GM21528 (cell line): Measurements from ENCODE around the gene LACRT.
A peak's percentile ranks its signal among the peaks of the same experiment; 100 is the strongest.

Experiments
- ATAC-seq: cut with Tn5 transposase; IDR thresholded peaks from one replicate; pipeline ENCODE4 v1.9.1; 2021; ENCODE audit warnings: mild to moderate bottlenecking, moderate library complexity; ENCODE audit not compliant: unreplicated experiment, low FRiP score

LACRT gene

DNA sequence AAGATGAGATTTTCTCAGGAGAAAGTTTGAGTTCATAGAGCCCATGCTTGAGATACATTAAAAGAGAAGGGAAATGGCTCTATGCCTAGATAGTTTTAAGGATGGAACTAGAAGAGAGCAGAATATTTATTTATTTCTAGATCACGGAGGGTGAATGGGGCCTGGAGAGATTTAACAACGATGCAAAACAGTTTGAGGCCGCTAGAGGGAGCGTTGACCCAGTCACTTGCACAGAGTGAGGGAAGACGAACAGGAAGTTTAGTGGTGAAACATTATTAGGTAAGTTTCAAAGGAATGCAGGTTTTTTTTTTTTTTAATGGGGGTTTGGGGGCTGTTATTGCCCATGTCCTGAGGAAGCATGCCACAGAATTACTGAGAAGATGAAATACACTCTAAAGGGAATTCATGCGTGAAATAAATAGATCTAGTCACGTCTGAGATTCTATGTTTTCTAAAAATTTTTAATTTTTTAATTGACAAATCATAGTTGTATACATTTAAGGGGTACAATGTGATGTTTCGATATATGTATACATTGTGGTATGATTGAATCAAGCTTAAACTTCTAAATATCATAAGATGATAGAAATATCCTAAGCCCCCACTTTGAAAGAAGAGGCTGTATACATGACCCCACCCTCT, 31.4 kb downstream of the LACRT start:
- peak; percentile 91 for ATAC-seq

DNA sequence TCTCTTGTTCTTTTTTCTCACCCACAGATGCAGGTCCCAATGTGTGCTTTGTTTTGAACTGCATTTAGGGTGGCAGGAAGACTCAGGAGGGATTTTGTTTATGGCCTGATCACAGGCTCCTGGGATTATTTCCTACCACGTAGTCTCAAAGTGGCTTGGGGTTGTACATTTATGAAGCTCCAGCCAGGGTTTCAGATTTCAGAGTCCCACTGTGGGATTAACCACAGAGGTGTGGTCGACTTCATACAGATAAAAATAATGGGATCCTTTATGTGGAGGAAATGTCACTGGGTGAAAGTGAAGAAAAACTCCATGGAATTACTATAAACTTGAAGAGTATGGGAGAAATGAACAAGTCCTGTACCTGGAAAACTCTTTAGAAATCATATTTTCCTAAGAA, 32.0 kb downstream of the LACRT start:
- ATAC-seq: no peak

DNA sequence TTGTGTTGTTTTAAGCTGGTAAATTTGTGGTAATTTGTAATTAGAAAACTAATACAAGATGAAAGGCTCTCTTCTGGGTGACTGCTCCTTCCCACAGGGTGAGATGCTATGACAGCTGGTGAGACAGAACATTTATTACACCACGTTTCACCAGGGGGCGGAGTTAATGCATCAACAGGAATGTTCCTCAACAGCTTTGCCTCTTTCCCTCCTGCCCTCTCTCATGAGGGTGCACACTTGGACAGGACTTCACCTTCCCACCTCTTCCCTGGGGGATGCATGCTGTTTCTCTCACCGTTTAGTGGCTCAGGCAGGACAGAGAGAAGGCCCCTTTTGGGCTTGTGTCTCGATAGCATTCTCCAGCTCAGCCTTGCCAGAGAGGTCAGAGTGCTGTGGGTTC, 32.9 kb downstream of the LACRT start:
- no peak for ATAC-seq

DNA sequence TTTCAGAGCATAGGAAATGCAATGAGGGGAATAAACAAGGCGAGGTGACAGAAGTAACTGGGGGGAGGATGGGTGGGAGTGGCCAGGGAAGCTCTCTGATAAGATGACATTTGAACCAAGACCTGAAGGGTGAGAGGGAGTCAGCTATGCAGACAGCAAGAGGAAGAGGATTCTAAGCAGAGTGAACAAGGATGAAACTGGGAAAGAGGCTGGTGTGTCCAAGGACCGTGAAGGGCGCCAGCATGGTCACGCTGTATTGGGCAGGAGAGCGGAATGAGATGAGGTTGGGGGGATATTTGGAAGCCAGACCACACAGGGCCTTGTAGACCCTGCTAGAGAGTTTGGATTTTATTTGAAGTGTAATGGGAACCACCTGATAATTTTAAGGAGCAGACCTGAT, 35.7 kb downstream of the LACRT start:
- no peak for ATAC-seq

DNA sequence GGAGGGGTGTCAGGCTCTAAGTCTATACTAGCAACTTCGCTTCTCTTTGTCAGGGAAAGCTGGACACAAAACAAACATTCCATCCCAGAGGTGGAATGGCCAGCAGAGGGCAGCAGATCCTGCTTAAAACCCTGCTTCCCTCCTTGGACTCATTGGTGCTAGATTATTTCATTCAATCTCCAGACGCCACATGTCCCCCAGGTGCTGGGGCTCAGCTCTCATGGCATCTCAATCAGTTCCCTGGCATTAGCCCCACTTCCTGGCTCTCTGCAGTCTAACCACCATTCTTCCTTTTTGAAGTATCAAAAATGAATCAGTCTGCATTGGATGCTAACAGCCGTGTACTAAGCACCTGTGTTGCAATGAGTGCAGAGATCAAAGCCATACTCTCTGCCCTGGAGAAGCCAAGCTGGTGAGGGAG, 38.2 kb downstream of the LACRT start:
- ATAC-seq: no peak

DNA sequence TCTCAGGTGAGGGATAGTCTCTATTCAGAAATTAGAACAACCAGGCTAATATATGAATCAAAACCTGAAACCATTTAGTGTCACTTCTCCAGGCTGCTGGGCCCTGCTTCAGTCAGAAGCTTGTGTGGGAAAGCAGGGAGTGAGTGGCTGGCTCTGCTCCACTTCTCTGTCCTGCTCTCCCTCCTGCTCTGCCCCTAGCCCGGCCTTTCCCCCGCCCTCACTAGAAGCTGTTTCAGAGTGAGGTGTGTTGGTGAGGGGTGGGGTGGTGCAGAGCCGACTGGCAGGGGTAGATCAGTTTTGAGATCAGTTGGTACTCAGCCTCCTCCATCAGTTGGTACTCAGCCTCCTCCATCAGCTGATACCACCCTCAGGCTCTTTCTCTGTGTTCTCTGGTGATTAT, 39.2 kb downstream of the LACRT start:
- no peak for ATAC-seq

DNA sequence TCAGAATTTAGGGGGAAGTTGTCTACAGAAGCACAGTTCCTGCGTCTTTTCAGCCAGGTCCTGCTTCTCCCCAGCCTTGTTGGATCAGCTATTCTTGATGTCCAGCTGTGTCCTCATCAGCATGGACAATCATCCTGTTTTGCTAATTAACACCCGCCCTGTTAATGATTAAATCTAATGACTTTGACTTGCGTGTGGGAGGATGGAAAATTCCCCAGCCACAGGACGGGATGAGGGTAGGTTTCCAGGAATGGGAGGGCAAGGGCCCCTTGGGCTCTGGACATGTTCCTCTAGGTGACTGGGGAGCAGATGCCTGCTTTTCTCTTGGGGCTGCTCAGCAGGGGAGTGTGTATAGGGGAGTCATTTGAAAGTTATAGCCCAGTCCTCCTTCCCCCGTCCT, 41.0 kb downstream of the LACRT start:
- ATAC-seq: no peak

DNA sequence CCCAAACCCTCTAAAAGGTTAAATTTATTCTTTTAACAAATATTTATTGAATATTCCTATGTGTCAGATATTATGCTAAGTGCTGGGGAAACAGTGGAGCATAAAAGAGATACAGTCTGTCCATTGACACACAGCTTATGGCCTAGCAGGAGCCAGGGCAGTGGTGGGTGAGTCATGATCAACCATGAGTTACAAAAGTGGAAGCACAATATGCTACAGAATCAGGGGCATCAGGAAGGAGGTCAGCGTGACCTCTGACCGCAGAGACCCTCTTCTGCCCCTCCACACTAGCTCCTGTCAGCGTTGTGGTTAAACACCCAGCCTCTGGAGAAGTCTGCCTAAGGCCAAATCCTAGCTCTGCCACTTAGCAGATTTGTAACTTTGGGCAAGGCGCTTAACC, 41.6 kb downstream of the LACRT start:
- ATAC-seq: no peak

DNA sequence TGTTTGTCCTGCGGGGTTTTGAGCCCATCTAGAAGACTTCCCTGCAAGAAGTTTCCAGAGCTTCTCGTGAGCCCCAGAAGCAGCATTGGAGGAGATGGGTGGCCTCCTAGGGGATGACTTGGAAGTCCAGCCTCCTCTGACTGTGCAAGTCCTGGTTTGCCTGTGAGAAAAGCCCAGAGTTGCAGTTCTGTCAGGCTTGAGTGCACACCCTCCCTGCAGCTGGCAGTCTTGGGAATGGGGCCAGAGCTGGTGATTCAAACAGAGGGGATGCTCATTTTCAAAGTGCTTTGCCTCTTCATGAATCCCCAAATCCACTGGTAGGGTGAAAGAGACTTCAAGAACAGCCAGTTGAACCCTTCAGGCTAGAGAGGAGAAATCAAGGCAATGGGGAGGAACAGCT, 42.4 kb downstream of the LACRT start:
- ATAC-seq: no peak

DNA sequence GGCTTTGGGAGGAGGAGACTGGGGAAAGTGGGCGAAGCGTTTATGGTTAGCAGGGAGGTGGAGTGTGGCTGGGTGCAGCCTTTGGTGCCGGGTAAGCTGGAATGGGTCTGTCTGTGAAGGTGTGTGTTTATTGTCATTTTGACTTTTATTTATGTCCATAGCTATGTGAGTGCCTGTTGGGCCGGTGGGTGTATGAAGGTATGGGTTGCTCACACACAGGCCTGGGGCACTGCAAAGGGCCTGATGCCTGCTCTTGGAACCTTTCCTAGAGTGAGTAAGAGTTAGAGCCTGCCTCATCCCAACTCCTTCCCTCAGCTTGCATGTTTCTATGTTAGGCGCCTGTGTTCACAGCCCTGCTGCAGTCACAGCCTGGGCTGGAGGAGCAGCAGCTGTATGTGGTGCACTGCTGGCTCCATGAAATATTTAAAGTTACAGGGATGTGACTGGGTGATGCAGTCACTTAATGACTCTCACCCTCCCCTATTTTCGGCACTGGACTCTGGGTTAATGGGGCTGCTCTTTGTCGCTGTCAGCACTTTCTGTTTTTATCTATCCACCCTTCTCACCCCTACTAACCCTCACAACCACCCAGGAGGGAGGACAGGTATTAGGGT, 43.6 kb downstream of the LACRT start:
- ATAC-seq: no peak

DNA sequence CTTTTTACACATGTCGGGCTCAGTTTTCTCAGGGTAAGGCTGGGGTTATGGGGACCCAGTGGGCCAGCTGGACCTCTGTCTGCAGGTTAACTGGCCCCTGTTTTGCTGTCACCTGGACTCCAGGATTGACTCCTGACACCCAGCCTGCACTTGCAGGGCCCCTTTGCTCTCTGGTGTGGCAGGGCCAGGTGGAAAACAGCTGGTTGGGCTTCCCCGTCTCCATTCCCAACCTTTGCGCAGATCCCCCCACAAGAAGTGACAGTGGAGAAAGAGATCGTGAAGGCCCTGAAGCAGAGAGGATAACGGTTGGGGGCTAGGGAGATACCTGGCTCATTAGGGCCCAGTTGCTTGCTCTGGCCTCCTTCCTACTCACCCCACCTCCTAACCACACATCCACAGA, 44.7 kb downstream of the LACRT start:
- no peak for ATAC-seq

DNA sequence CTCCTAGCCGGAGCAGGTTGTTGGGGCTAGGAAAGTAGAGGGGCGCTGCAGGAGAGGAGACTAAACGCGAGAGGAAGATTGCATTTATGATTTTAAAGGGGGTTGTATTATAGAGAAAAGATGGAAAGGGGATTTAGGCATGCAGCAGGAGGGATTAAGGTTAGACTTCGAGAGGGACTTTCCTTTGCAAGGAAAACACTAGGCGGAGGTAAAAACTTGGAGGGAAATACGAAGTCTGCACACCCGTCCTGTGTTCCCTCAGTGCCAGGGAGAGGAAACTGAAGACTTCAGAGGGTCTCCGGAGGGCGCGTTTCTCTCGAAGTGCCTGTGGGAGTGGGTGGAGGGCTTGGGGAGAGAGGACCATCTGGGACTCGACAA, 45.8 kb downstream of the LACRT start:
- ATAC-seq: no peak

DNA sequence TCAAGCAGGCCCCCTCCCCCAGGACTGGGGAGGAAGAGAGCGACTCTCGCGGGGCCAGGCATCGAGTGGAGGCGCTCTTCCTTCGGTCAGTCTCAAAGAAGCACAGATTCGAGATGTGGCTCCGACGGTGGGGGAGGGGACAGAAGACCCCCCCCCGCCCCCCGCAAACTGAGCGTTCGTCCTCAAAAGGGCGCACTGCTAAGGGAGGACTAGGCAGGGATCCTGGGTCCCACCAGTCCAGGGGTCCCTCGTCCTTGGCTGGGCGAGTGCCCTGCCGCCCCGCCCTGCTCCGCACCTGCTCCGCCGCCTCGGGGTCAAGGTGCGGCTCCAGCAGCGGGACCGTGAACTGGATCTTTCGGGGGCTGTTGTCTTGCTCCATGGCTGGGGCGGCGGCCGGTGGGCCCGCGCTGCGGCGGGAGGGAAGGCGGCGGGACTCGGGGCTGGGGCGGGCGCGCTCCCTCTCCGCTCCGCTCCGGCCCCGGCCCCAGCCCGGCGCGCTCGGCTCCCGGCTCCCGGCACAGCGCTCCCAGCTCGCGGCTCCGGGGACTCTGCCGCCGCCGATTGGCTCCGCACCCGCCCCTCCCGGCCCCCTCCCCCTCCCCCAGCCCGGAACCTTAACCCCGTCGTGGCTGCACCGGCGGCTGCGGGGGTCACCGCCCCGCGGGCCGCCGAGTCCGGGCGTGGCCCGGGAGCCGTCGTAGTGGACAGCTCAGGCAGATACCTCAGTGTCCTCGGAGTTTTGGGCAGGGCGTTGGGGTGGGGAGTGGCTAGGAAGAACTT, 46.4 kb downstream of the LACRT start, which contains the start of gene PPP1R1A:
Gene PPP1R1A (minus strand): TSS at position 550 of the 780 bp plus-strand sequence. CDS start 171 bp downstream, at position 379.
- no peak for ATAC-seq

DNA sequence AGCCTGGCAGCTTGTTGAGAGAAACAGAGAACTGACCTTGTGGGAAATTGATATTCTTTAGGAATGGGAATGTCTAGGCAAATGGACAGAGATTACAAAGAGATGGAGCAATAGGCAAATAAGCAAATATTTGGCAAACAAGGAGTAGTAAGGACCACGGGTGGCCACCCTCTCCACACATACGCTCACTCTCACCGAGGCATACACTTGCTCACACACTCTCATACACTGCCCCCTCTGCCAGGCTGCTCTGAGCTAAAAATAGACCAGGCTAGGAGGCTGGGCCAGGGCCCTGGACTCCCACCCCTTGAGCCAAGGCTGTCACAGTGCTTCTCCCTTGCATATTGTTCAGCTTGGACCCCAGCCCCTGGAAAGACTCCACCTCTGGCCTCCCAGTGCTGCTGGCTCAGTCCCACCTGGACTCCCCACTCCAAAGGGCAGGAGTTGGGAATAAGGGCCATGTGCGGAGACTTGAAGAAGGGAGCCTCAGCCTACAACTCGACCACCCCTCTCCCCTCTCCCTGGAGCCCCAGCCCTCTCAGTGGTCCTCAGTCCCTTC, 47.3 kb downstream of the LACRT start:
- no peak for ATAC-seq

DNA sequence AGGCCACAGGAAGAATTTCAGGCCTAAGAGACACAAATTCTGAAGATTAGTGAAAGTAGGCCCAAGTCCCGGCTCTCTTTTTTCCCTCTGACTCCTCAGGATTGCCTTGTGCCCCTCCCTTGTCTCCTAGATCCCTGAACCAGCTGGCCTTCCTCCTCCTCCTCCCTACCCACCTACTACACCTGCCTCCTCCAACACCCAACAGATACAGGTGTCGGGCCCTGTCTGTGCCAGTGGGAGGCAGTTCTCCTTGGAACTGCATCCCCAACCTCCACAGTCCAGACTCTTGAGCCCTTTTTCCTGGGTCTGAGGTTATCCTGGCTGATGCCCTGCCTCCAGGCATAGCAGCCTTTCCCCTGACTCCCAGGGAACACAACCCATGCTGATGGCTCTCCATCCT, 48.1 kb downstream of the LACRT start:
- no peak for ATAC-seq

DNA sequence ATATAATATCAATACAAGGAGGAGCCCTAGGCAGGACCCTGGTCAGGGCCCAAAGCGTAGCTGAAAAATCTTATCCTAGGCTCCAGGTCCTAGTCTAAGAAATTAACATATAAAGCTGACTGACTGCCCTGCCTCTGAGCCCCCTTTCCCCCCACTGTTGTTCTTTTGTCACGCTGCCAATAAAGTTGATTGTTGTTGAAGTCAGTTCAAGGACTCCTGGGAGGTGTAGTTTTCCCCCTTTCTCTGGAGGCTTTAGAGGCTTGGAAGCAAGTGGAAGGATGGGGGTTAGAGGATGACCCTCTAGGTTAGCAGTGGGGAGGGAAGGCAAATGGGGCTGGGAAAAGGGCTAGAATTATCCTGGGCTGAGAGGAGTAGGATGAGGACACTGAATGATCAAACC, 49.5 kb downstream of the LACRT start:
- ATAC-seq: no peak

DNA sequence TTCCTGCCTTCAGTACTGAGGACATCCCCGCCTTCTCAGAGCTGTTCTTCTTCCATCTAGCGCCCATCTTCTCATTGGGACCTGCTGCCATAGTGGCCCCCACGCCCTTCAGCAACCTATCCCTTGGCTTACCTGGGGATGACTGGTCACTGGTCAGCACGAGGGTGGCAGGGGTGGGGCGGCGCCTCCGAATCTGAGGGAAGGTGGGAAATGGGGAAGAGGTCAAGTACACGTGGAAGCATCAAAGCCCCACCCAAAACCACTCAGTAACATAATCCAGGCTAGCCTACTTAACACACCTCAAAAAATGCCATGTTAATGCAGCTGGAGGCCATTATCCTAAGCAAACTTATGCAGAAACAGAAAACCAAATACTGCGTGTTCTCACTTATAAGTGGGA, 50.6 kb downstream of the LACRT start:
- no peak for ATAC-seq

DNA sequence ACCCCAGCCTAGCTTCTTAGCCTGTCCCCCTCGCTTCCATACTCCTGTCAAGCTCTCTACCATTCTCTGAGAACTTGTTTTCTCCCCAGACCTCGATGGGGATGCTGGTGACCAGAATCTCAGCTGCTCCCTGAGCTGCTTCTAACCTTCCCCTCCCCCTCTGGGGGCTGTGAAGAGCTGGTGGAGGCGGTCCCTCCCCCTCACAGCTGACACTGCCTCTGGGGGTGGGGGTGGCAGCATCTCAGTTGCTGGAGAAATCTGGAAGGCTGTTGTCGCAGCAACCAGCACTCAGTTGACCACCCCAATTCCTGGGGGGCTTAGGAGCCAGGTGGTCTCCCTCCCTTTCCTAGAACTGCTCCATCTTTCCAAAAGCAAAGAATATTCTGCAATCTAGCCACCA, 51.0 kb downstream of the LACRT start:
- ATAC-seq: no peak

DNA sequence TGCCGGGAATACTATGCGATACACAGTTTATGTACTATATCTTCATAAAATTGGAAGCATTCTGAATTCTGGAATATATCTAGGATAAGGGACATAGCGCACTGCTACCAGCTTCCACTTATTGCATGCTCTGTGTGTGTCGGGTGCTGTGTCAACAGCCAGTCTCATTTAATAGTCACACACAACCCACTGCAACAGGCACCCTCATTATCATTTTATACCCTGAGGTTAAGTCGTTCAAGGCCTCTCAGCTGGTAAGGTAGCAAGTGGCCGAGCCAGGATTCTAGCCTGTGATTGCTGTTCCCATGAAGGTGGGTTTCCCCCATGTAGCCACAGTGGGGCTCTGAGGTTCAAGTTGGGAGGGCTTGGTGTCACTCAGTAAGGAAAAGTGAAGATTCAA, 53.3 kb downstream of the LACRT start:
- ATAC-seq: no peak
